HepG2 (cell line): ENCODE results near the gene ACTN4. TPM values are rescaled to one million over a fixed set of nuclear protein-coding genes. Genes with fewer than 3 reads are reported as not detected.

Source experiments
- AGO2 ChIP-seq: fragments of 200-400 bp; formaldehyde crosslinking; optimal IDR thresholded peaks from 2 replicates; pipeline ENCODE3; 2017; ENCODE audit warnings: mild to moderate bottlenecking, low read depth, low read length, moderate library complexity
- CEBPG ChIP-seq: IDR thresholded peaks from 2 replicates; pipeline ENCODE4 v1.6.1; 2016
- CHD2 ChIP-seq: IDR thresholded peaks from 2 replicates; pipeline ENCODE4 v1.6.1; 2011; ENCODE audit warnings: low read depth, low read length, improper control_type of control experiment
- HNRNPH1 ChIP-seq: fragments of 200-400 bp; formaldehyde crosslinking; optimal IDR thresholded peaks from 2 replicates; pipeline ENCODE3; 2017; ENCODE audit warnings: mild to moderate bottlenecking, low read depth, low read length
- KLF6 ChIP-seq: IDR thresholded peaks from 2 replicates; pipeline ENCODE4 v1.8.0; 2016; ENCODE audit warnings: missing biosample characterization, missing genetic modification reagents
- MEIS2 ChIP-seq: sonication (generic); formaldehyde crosslinking; IDR thresholded peaks from 2 replicates; pipeline ENCODE4 v1.9.0; 2021; ENCODE audit warnings: mild to moderate bottlenecking, missing genetic modification reagents
- RAD51 ChIP-seq: fragments of 450-650 bp; IDR thresholded peaks from 2 replicates; pipeline ENCODE4 v1.6.1; 2016; ENCODE audit warnings: borderline replicate concordance
- ZNF431 ChIP-seq: sonication (generic); formaldehyde crosslinking; IDR thresholded peaks from 2 replicates; pipeline ENCODE4 v1.9.0; 2022; ENCODE audit warnings: missing genetic modification reagents, low read depth, mild to moderate bottlenecking, borderline replicate concordance
- ZNF678 ChIP-seq: sonication (generic); formaldehyde crosslinking; IDR thresholded peaks from 2 replicates; pipeline ENCODE4 v1.4.0; 2020; ENCODE audit warnings: mild to moderate bottlenecking, missing genetic modification reagents
- polyA plus RNA-seq, 8 experiments: library from polyadenylated mRNA; depleted of rRNA in 3 of 8; stranded (reverse) in 7 of 8; unstranded in 1 of 8; fragments of >200 nt; fragmentation: Illumina TruSeq in 4 of 8; extraction: Trizol in 4 of 8; gene quantifications; 2 replicates each; pipeline versions ENCODE4 v1.2.1 to v1.2.3, GENCODE V29; 2011 to 2016; ENCODE audit warnings: low read depth in 4 of 8, missing spikeins in 1 of 8, mixed read lengths in 1 of 8; ENCODE audit not compliant: insufficient read depth in 1 of 8
- total RNA-seq, 5 experiments: library from RNA; depleted of rRNA; stranded (reverse); fragments of >200 nt; fragmentation: Illumina TruSeq; extraction: Trizol; gene quantifications; 2 replicates each; pipeline ENCODE4 v1.2.3, GENCODE V29; 2016; ENCODE audit warnings: low read depth in 1 of 5
- TF ChIP-seq, protein P1 (sequence below): sonication (generic); formaldehyde crosslinking; IDR thresholded peaks from 2 replicates; pipeline ENCODE4 v1.5.0; 2020; ENCODE audit warnings: mild to moderate bottlenecking, missing genetic modification reagents, borderline replicate concordance
- TF ChIP-seq, protein P2 (sequence below): IDR thresholded peaks from 2 replicates; pipeline ENCODE4 v1.6.1; 2016; ENCODE audit warnings: low read depth, missing genetic modification reagents, missing compliant biosample characterization
- TF ChIP-seq, protein P3 (sequence below): sonication (generic); formaldehyde crosslinking; IDR thresholded peaks from 2 replicates; pipeline ENCODE4 v1.4.0; 2020; ENCODE audit warnings: missing genetic modification reagents
- TF ChIP-seq, protein P4 (sequence below): sonication (generic); formaldehyde crosslinking; IDR thresholded peaks from 2 replicates; pipeline ENCODE4 v1.4.0; 2020; ENCODE audit warnings: mild to moderate bottlenecking, missing genetic modification reagents
- TF ChIP-seq, protein P5 (sequence below): sonication (generic); formaldehyde crosslinking; IDR thresholded peaks from 2 replicates; pipeline ENCODE4 v1.4.0; 2020; ENCODE audit warnings: missing genetic modification reagents, borderline replicate concordance

ACTN4 gene
- total and polyA plus RNA-seq, 2 of the 13 experiments (the other 11 are each of a cell fraction or from before 2014, with no cell fraction given): 171 to 192 TPM

DNA sequence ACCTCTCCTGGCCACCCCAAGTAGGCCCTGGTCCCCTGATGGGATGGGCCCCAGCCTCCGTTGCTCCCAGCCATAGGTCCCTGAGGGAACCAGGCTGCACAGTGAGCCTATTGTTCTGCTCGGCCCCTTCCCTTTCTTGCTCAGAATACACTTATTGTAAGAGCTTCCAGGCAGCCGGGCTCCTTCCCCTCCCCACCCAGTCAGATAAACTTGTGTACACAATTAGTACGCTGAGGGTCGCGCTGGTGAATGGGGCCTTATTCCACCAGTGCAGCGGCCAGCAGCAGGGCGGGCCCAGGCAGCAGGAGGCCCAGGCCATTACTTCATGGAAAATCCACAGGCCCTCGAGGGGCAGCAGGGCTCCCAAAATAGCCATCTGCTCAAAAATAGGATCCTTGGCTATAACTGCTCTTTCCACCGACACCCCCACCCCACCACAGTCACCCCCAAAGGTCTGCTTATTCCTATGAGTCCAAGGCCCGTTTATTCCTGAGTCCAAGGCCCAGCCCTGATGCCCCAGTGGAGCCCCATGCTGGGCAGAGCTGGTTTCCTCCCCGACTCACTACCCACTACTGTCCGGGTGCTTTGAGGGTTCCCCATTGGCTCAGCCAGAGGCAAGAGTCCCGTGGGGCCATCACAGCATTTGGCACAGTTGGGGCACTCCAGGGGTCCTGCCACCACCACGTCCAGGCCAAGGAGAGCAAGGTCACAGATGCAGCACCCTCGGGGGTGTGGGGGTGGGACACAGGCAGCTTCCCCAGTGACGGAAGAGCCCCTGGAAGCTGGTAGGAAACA lies 74.7 kb downstream of the ACTN4 start (continued):
- TF ChIP-seq, protein P1, sequence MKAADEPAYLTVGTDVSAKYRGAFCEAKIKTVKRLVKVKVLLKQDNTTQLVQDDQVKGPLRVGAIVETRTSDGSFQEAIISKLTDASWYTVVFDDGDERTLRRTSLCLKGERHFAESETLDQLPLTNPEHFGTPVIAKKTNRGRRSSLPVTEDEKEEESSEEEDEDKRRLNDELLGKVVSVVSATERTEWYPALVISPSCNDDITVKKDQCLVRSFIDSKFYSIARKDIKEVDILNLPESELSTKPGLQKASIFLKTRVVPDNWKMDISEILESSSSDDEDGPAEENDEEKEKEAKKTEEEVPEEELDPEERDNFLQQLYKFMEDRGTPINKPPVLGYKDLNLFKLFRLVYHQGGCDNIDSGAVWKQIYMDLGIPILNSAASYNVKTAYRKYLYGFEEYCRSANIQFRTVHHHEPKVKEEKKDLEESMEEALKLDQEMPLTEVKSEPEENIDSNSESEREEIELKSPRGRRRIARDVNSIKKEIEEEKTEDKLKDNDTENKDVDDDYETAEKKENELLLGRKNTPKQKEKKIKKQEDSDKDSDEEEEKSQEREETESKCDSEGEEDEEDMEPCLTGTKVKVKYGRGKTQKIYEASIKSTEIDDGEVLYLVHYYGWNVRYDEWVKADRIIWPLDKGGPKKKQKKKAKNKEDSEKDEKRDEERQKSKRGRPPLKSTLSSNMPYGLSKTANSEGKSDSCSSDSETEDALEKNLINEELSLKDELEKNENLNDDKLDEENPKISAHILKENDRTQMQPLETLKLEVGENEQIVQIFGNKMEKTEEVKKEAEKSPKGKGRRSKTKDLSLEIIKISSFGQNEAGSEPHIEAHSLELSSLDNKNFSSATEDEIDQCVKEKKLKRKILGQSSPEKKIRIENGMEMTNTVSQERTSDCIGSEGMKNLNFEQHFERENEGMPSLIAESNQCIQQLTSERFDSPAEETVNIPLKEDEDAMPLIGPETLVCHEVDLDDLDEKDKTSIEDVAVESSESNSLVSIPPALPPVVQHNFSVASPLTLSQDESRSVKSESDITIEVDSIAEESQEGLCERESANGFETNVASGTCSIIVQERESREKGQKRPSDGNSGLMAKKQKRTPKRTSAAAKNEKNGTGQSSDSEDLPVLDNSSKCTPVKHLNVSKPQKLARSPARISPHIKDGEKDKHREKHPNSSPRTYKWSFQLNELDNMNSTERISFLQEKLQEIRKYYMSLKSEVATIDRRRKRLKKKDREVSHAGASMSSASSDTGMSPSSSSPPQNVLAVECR (CRISPR knock-in tag): peak; percentile 54; the same call in 1 of the 2 replicates
- TF ChIP-seq AGO2: peak; percentile 79
- TF ChIP-seq, protein P2, sequence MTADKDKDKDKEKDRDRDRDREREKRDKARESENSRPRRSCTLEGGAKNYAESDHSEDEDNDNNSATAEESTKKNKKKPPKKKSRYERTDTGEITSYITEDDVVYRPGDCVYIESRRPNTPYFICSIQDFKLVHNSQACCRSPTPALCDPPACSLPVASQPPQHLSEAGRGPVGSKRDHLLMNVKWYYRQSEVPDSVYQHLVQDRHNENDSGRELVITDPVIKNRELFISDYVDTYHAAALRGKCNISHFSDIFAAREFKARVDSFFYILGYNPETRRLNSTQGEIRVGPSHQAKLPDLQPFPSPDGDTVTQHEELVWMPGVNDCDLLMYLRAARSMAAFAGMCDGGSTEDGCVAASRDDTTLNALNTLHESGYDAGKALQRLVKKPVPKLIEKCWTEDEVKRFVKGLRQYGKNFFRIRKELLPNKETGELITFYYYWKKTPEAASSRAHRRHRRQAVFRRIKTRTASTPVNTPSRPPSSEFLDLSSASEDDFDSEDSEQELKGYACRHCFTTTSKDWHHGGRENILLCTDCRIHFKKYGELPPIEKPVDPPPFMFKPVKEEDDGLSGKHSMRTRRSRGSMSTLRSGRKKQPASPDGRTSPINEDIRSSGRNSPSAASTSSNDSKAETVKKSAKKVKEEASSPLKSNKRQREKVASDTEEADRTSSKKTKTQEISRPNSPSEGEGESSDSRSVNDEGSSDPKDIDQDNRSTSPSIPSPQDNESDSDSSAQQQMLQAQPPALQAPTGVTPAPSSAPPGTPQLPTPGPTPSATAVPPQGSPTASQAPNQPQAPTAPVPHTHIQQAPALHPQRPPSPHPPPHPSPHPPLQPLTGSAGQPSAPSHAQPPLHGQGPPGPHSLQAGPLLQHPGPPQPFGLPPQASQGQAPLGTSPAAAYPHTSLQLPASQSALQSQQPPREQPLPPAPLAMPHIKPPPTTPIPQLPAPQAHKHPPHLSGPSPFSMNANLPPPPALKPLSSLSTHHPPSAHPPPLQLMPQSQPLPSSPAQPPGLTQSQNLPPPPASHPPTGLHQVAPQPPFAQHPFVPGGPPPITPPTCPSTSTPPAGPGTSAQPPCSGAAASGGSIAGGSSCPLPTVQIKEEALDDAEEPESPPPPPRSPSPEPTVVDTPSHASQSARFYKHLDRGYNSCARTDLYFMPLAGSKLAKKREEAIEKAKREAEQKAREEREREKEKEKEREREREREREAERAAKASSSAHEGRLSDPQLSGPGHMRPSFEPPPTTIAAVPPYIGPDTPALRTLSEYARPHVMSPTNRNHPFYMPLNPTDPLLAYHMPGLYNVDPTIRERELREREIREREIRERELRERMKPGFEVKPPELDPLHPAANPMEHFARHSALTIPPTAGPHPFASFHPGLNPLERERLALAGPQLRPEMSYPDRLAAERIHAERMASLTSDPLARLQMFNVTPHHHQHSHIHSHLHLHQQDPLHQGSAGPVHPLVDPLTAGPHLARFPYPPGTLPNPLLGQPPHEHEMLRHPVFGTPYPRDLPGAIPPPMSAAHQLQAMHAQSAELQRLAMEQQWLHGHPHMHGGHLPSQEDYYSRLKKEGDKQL (CRISPR knock-in tag): no peak
- no peak for TF ChIP-seq MEIS2 (CRISPR knock-in tag)
- TF ChIP-seq CEBPG: peak; percentile 48; the same call in 1 of the 2 replicates
- no peak for TF ChIP-seq RAD51
- TF ChIP-seq, protein P3, sequence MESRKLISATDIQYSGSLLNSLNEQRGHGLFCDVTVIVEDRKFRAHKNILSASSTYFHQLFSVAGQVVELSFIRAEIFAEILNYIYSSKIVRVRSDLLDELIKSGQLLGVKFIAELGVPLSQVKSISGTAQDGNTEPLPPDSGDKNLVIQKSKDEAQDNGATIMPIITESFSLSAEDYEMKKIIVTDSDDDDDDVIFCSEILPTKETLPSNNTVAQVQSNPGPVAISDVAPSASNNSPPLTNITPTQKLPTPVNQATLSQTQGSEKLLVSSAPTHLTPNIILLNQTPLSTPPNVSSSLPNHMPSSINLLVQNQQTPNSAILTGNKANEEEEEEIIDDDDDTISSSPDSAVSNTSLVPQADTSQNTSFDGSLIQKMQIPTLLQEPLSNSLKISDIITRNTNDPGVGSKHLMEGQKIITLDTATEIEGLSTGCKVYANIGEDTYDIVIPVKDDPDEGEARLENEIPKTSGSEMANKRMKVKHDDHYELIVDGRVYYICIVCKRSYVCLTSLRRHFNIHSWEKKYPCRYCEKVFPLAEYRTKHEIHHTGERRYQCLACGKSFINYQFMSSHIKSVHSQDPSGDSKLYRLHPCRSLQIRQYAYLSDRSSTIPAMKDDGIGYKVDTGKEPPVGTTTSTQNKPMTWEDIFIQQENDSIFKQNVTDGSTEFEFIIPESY: no peak
- TF ChIP-seq, protein P4, sequence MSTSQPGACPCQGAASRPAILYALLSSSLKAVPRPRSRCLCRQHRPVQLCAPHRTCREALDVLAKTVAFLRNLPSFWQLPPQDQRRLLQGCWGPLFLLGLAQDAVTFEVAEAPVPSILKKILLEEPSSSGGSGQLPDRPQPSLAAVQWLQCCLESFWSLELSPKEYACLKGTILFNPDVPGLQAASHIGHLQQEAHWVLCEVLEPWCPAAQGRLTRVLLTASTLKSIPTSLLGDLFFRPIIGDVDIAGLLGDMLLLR (CRISPR knock-in tag): no peak
- no peak for TF ChIP-seq CHD2
- no peak; the same call in 1 of the 2 replicates for TF ChIP-seq KLF6
- TF ChIP-seq ZNF431 (CRISPR knock-in tag): no peak
- TF ChIP-seq HNRNPH1: no peak
- TF ChIP-seq, protein P5, sequence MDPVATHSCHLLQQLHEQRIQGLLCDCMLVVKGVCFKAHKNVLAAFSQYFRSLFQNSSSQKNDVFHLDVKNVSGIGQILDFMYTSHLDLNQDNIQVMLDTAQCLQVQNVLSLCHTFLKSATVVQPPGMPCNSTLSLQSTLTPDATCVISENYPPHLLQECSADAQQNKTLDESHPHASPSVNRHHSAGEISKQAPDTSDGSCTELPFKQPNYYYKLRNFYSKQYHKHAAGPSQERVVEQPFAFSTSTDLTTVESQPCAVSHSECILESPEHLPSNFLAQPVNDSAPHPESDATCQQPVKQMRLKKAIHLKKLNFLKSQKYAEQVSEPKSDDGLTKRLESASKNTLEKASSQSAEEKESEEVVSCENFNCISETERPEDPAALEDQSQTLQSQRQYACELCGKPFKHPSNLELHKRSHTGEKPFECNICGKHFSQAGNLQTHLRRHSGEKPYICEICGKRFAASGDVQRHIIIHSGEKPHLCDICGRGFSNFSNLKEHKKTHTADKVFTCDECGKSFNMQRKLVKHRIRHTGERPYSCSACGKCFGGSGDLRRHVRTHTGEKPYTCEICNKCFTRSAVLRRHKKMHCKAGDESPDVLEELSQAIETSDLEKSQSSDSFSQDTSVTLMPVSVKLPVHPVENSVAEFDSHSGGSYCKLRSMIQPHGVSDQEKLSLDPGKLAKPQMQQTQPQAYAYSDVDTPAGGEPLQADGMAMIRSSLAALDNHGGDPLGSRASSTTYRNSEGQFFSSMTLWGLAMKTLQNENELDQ (CRISPR knock-in tag): no peak
- TF ChIP-seq ZNF678 (CRISPR knock-in tag): no peak
